Caco-2 (cell line): ENCODE measurements around the gene TSPAN9. TPM values are rescaled to one million over a fixed set of nuclear protein-coding genes. Genes with fewer than 3 reads are reported as not detected.
A peak's percentile ranks its signal among the peaks of the same experiment; 100 is the strongest.

Experiments used
- BruUV-seq: library from RNA; stranded (reverse); fragments of 400-500 nt; replicated peaks from 2 replicates; lab custom pipeline; 2021; lab: Mats Ljungman, UMichigan
- CTCF ChIA-PET: fragments of 300-600 bp; sonication (Branson Sonifier 250); formaldehyde crosslinking; loops from one replicate; lab custom pipeline; 2022; ENCODE audit warnings: antibody characterized with exemption; lab: Charles Lee
- POLR2A ChIA-PET: fragments of 300-600 bp; sonication (Branson Sonifier 250); formaldehyde crosslinking; loops from one replicate; lab custom pipeline; 2022; ENCODE audit warnings: antibody characterized with exemption; lab: Charles Lee
- DNase-seq, 2 experiments: peaks; one replicate each; pipeline versions ENCODE4 v3.0.0 to v3.0.0-alpha.2; 2020 to 2022
- H3K27me3 ChIP-seq: replicated peaks from 2 replicates; pipeline ENCODE4 v1.6.0; 2011; ENCODE audit warnings: low read length; ENCODE audit not compliant: control insufficient read depth, insufficient read depth
- H3K36me3 ChIP-seq: 2 replicates; pipeline ENCODE4 v1.5.1; 2011; ENCODE audit warnings: low read length; ENCODE audit not compliant: control insufficient read depth, insufficient read depth
- H3K4me1 ChIP-seq: fragments of 250-450 bp; sonication (Bioruptor Pico); 2 replicates; pipeline ENCODE4 v1.5.1; 2020; ENCODE audit warnings: mild to moderate bottlenecking
- H3K4me3 ChIP-seq: 2 replicates; pipeline ENCODE4 v1.5.1; 2011; ENCODE audit warnings: low read depth, mild to moderate bottlenecking, control low read depth, low read length
- H3K9me3 ChIP-seq: fragments of 250-450 bp; sonication (Bioruptor Pico); 2 replicates; pipeline ENCODE4 v1.5.1; 2020; ENCODE audit warnings: mild to moderate bottlenecking, moderate library complexity
- H3K27ac Mint-ChIP-seq: one replicate; pipeline ENCODE4 v1.8.0; 2022; ENCODE audit warnings: mixed read lengths; ENCODE audit not compliant: unreplicated experiment
- H3K27me3 Mint-ChIP-seq: one replicate; pipeline ENCODE4 v1.8.0; 2022; ENCODE audit warnings: mixed read lengths; ENCODE audit not compliant: insufficient read depth, unreplicated experiment
- H3K36me3 Mint-ChIP-seq: one replicate; pipeline ENCODE4 v1.8.0; 2022; ENCODE audit warnings: mild to moderate bottlenecking, mixed read lengths; ENCODE audit not compliant: insufficient read depth, unreplicated experiment
- H3K4me1 Mint-ChIP-seq: one replicate; pipeline ENCODE4 v1.8.0; 2022; ENCODE audit warnings: low read depth, mixed read lengths; ENCODE audit not compliant: unreplicated experiment
- H3K4me3 Mint-ChIP-seq: one replicate; pipeline ENCODE4 v1.8.0; 2022; ENCODE audit warnings: mild to moderate bottlenecking, moderate library complexity, mixed read lengths; ENCODE audit not compliant: unreplicated experiment
- H3K9me3 Mint-ChIP-seq: one replicate; pipeline ENCODE4 v1.8.0; 2022; ENCODE audit warnings: mixed read lengths; ENCODE audit not compliant: unreplicated experiment
- intact Hi-C: fragments of 100-400 bp; cut with micrococcal nuclease; formaldehyde crosslinking; loops from one replicate; pipeline ENCODE4 v1.10.0; 2022; ENCODE audit not compliant: unreplicated experiment
- total RNA-seq: library from RNA; stranded (reverse); gene quantifications from 2 replicates; pipeline ENCODE4 v1.2.3, GENCODE V29; 2022
- TF ChIP-seq, protein P1 (sequence below), 2 experiments: fragments of 200-600 bp in 1 of 2; IDR thresholded peaks; 1 replicate in 1 of 2; 2 replicates in 1 of 2; pipeline versions ENCODE4 v1.5.1 to v1.8.0; 2011 to 2022; ENCODE audit warnings: antibody characterized with exemption in 1 of 2, control low read depth in 1 of 2, inconsistent platforms in 1 of 2, low read depth in 1 of 2, low read length in 1 of 2, mild to moderate bottlenecking in 1 of 2, moderate library complexity in 1 of 2; ENCODE audit not compliant: insufficient read depth in 1 of 2, severe bottlenecking in 1 of 2, unreplicated experiment in 1 of 2

TSPAN9 gene
- total RNA-seq, 1 experiment from 2014 or later: 49.1 TPM

DNA sequence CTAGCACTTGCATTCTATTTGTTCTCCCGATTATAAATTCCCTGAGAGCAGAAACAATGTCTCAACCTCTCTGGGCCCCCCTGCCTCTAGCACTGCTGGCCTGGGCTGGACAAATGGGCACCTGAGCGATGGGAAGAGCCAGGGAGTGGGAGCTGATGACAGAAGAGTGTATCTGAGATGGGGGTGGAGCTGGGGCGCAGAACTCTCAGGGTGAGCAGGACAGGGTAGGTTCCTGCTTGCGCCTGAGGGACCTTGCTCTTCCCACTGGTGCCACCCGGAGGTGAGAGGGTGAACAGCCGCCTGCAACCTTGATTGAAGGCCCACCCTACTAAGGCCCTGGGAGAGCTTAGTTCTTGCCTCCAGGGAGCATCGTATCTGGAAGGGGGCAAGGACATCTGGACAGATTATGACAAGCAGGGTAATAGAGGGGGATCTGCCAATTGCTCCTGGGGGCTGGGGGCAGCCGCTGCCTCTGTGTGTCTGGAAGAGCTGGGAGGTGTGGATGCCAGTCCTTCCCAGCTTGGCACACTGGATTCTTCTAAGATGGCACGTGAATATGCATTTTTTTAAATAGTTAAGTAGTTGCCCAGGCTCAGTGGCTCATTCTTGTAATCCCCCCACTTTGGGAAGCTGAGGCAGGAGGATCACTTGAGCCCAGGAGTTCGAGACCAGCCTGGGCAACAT lies 43.0 kb upstream of the TSPAN9 start:
- TF ChIP-seq, protein P1, sequence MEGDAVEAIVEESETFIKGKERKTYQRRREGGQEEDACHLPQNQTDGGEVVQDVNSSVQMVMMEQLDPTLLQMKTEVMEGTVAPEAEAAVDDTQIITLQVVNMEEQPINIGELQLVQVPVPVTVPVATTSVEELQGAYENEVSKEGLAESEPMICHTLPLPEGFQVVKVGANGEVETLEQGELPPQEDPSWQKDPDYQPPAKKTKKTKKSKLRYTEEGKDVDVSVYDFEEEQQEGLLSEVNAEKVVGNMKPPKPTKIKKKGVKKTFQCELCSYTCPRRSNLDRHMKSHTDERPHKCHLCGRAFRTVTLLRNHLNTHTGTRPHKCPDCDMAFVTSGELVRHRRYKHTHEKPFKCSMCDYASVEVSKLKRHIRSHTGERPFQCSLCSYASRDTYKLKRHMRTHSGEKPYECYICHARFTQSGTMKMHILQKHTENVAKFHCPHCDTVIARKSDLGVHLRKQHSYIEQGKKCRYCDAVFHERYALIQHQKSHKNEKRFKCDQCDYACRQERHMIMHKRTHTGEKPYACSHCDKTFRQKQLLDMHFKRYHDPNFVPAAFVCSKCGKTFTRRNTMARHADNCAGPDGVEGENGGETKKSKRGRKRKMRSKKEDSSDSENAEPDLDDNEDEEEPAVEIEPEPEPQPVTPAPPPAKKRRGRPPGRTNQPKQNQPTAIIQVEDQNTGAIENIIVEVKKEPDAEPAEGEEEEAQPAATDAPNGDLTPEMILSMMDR (IDR thresholded peaks at IDR 0.05; ENCODE audit: insufficient read depth in 1 of 2, low read depth in 1 of 2, low read length in 1 of 2, severe bottlenecking in 1 of 2, unreplicated experiment in 1 of 2): peak; percentile 84 to 96
- Histone ChIP-seq H3K9me3 (no peaks in the 10 kb centered on the region), H3K27me3 (no peaks in the 10 kb centered on the region), H3K36me3 (peaks cover 1% of the 10 kb centered on the region; the same call in 1 of the 2 replicates), H3K4me3 (no peak overlapping the region), H3K4me1 (no peaks in the 10 kb centered on the region)
- peaks cover 92% of the 10 kb centered on the region for H3K36me3 Mint-ChIP-seq
- H3K4me3 Mint-ChIP-seq: no peak overlapping the region
- H3K4me1 Mint-ChIP-seq: no peaks in the 10 kb centered on the region
- ChIA-PET CTCF (interaction anchor here (0.8 to 2.2 kb wide), 12 partner anchors 16 to 266 kb away, joined by 3 to 27 read pairs (median 4); no protein-coding TSS in a partner anchor), POLR2A (interaction anchor here (0.6 to 1.0 kb wide), 2 partner anchors 144 to 148 kb away, joined by 3 read pairs; partner anchors contain the start of gene TULP3)
- peak; percentile 87 to 89 for DNase-seq
- no TSS peak for BruUV-seq
- H3K9me3 Mint-ChIP-seq: no peaks in the 10 kb centered on the region
- intact Hi-C loops: loop anchor here (2.0 to 5.0 kb wide), 2 partner anchors 72 to 187 kb away; no protein-coding TSS in a partner anchor
- H3K27me3 Mint-ChIP-seq: no peaks in the 10 kb centered on the region
- H3K27ac Mint-ChIP-seq: peak overlapping the region; percentile 43

GRCh38 chr12:3035171-3035570 lies 42.0 kb upstream of the TSPAN9 start:
- TF ChIP-seq, protein P1 (IDR thresholded peaks at IDR 0.05; ENCODE audit: insufficient read depth in 1 of 2, low read depth in 1 of 2, low read length in 1 of 2, severe bottlenecking in 1 of 2, unreplicated experiment in 1 of 2): no peak
- H3K4me3 ChIP-seq: no peak overlapping the region
- H3K27me3 ChIP-seq: no peaks in the 10 kb centered on the region
- H3K36me3 ChIP-seq: peaks cover 1% of the 10 kb centered on the region; the same call in 1 of the 2 replicates
- no peak for DNase-seq
- no peaks in the 10 kb centered on the region for H3K4me1 ChIP-seq
- CTCF ChIA-PET: interaction anchor here (0.9 to 1.1 kb wide), 2 partner anchors 15 to 75 kb away, joined by 3 to 4 read pairs; no protein-coding TSS in a partner anchor
- no TSS peak for BruUV-seq
- H3K36me3 Mint-ChIP-seq: peaks cover 89% of the 10 kb centered on the region
- H3K9me3 ChIP-seq: no peaks in the 10 kb centered on the region
- intact Hi-C loops: loop anchor here (2.0 kb wide), 1 partner anchor 188 kb away; no protein-coding TSS in a partner anchor
- no peaks in the 10 kb centered on the region for H3K4me1 Mint-ChIP-seq
- POLR2A ChIA-PET: no interaction called here
- no peak overlapping the region for H3K27ac Mint-ChIP-seq
- H3K9me3 Mint-ChIP-seq: no peaks in the 10 kb centered on the region
- H3K27me3 Mint-ChIP-seq: no peaks in the 10 kb centered on the region
- H3K4me3 Mint-ChIP-seq: no peak overlapping the region

DNA sequence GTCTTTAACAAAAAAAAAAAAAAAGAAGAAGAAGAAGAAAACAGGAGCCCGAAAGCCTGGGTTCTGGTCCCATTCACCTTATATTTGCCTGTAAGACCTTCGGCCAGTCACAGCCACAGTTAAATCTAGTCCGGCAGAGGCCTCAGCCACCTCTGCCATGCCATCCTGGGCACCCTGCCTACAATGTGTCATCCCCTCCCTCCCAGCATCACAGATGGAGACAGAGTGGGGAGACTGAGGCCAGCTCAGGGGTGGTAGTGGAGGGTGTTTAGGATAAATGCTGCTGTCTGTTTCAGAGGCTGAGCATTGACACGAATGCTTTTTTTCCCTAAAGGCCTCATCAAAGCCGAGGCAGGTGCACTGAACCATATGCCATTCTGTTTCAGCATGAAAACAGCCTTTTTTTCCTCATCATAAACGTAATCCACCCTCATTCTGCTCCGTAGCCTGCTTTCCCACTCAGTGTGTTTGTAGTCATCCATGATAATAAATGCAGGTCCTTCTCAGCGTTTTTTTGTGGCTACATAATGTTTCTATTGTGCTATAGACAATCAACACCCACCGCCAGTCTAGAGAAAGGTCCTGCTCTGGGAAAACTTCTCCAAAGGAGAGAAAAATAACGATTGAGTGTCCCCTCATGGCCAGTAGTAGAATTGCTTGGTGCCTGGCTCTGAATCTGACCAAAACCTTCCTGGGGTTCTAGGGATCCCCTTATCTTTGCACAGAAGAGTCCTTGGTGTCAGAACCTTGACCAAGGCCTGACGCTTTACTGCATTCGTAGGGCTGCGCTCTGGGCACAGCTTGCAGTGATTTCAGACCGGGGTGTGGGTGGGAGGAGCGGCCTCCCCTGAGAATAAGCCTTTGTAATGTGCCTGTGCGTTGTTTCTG lies 41.1 kb upstream of the TSPAN9 start:
- H3K4me1 Mint-ChIP-seq: no peaks in the 10 kb centered on the region
- DNase-seq: no peak
- no peaks in the 10 kb centered on the region for H3K27me3 Mint-ChIP-seq
- no peak overlapping the region for H3K4me3 ChIP-seq
- TF ChIP-seq, protein P1 (IDR thresholded peaks at IDR 0.05; ENCODE audit: insufficient read depth in 1 of 2, low read depth in 1 of 2, low read length in 1 of 2, severe bottlenecking in 1 of 2, unreplicated experiment in 1 of 2): peak in 1 of 2 experiments; percentile 43
- H3K27ac Mint-ChIP-seq: peak overlapping the region; percentile 12
- BruUV-seq: no TSS peak
- peaks cover 1% of the 10 kb centered on the region for H3K36me3 ChIP-seq
- no peaks in the 10 kb centered on the region for H3K9me3 ChIP-seq
- ChIA-PET POLR2A (no interaction called here), CTCF (no interaction called here)
- H3K27me3 ChIP-seq: no peaks in the 10 kb centered on the region
- no peaks in the 10 kb centered on the region for H3K4me1 ChIP-seq
- H3K4me3 Mint-ChIP-seq: no peak overlapping the region
- H3K9me3 Mint-ChIP-seq: no peaks in the 10 kb centered on the region
- peaks cover 89% of the 10 kb centered on the region for H3K36me3 Mint-ChIP-seq
- intact Hi-C loops: loop anchor here (2.0 kb wide), 1 partner anchor 189 kb away; no protein-coding TSS in a partner anchor
